HG02763 (cell line): Measurements from ENCODE around the gene TBCK.

ENCODE experiments used
- ATAC-seq: cut with Tn5 transposase; IDR thresholded peaks from one replicate; pipeline ENCODE4 v1.9.1; 2021; ENCODE audit warnings: mild to moderate bottlenecking, moderate library complexity; ENCODE audit not compliant: unreplicated experiment

The TBCK gene

GRCh38 chr4:106287353-106287969, 28.5 kb downstream of the TBCK start:
- ATAC-seq, result no peak

- ATAC-seq, result no peak
Measured at GRCh38 chr4:106286611-106287010, 29.4 kb downstream of the TBCK start.

- no peak for ATAC-seq
Measured at GRCh38 chr4:106284227-106284626, 31.8 kb downstream of the TBCK start.

- ATAC-seq, result no peak
Measured at GRCh38 chr4:106277140-106277675, 38.8 kb downstream of the TBCK start.

- ATAC-seq, result no peak
Measured at GRCh38 chr4:106273831-106274230, 42.2 kb downstream of the TBCK start.

- ATAC-seq, result no peak
Measured at GRCh38 chr4:106270736-106271135, 45.3 kb downstream of the TBCK start.

GRCh38 chr4:106269711-106270110, 46.3 kb downstream of the TBCK start:
- no peak for ATAC-seq

GRCh38 chr4:106268786-106269185, 47.2 kb downstream of the TBCK start:
- ATAC-seq, result no peak

GRCh38 chr4:106266201-106266600, 49.8 kb downstream of the TBCK start:
- no peak for ATAC-seq

- no peak for ATAC-seq
Measured at GRCh38 chr4:106264331-106264728, 51.7 kb downstream of the TBCK start.

- ATAC-seq, result no peak
Measured at GRCh38 chr4:106263594-106264330, 52.2 kb downstream of the TBCK start.

GRCh38 chr4:106261980-106262379, 54.0 kb downstream of the TBCK start:
- ATAC-seq, result no peak

- ATAC-seq, result no peak
Measured at GRCh38 chr4:106258145-106259045, 57.6 kb downstream of the TBCK start.

GRCh38 chr4:106256190-106256589, 59.8 kb downstream of the TBCK start:
- ATAC-seq, result no peak

GRCh38 chr4:106255195-106255594, 60.8 kb downstream of the TBCK start:
- ATAC-seq, result no peak

GRCh38 chr4:106253364-106254129, 62.5 kb downstream of the TBCK start:
- ATAC-seq, result no peak

GRCh38 chr4:106247600-106247999, 68.4 kb downstream of the TBCK start:
- no peak for ATAC-seq

GRCh38 chr4:106246441-106246840, 69.6 kb downstream of the TBCK start:
- ATAC-seq, result no peak

- no peak for ATAC-seq
Measured at GRCh38 chr4:106245176-106245575, 70.8 kb downstream of the TBCK start.

GRCh38 chr4:106240699-106241098, 75.3 kb downstream of the TBCK start:
- no peak for ATAC-seq
